IMR-90 (cell line): ENCODE results near the gene CITED4. TPM values are rescaled to one million over a fixed set of nuclear protein-coding genes. Genes with fewer than 3 reads are reported as not detected.

Experiments used
- ATAC-seq: fragments of 200-7000 bp; cut with Tn5 transposase; 2 replicates; pipeline ENCODE4 v1.9.1; 2020; ENCODE audit warnings: low read depth, mild to moderate bottlenecking, moderate library complexity
- BruUV-seq: library from RNA; stranded (reverse); fragments of 400-500 nt; replicated peaks from 2 replicates; lab custom pipeline; 2021; lab: Mats Ljungman, UMichigan
- CTCF ChIA-PET: fragments of 300-600 bp; formaldehyde crosslinking; extraction: SDS; loops from one replicate; lab custom pipeline; 2021; ENCODE audit warnings: antibody characterized with exemption; lab: Yijun Ruan, JAX
- POLR2A ChIA-PET: fragments of 300-600 bp; sonication (Branson Sonifier 250); formaldehyde crosslinking; loops from one replicate; lab custom pipeline; 2022; ENCODE audit warnings: antibody characterized with exemption; ENCODE audit not compliant: unreplicated experiment; lab: Charles Lee
- DNase-seq: peaks from one replicate; pipeline ENCODE4 v3.0.0; 2013
- H2AFZ ChIP-seq: replicated peaks from 2 replicates; pipeline ENCODE3; 2013; ENCODE audit warnings: low read length, mild to moderate bottlenecking; ENCODE audit not compliant: poor library complexity
- H2AK5ac ChIP-seq: 2 replicates; pipeline ENCODE4 v1.6.1; 2013; ENCODE audit warnings: low read depth, low read length, inconsistent platforms
- H2AK9ac ChIP-seq: replicated peaks from 2 replicates; pipeline ENCODE3; 2013; ENCODE audit warnings: mild to moderate bottlenecking, low read depth, low read length, moderate library complexity; ENCODE audit not compliant: poor library complexity
- H2BK120ac ChIP-seq: 2 replicates; pipeline ENCODE4 v1.6.1; 2013; ENCODE audit warnings: low read depth, low read length, inconsistent platforms
- H2BK15ac ChIP-seq: 3 replicates; pipeline ENCODE4 v1.6.1; 2013; ENCODE audit warnings: low read depth, low read length, inconsistent platforms
- H2BK20ac ChIP-seq: 2 replicates; pipeline ENCODE4 v1.6.1; 2013; ENCODE audit warnings: low read depth, mild to moderate bottlenecking, inconsistent platforms, low read length, moderate library complexity
- H2BK5ac ChIP-seq: 2 replicates; pipeline ENCODE4 v1.6.1; 2013; ENCODE audit warnings: mild to moderate bottlenecking, low read depth, low read length, inconsistent platforms; ENCODE audit not compliant: poor library complexity, severe bottlenecking
- H3K14ac ChIP-seq: replicated peaks from 2 replicates; pipeline ENCODE4 v1.6.1; 2013; ENCODE audit warnings: low read depth, low read length, inconsistent platforms
- H3K18ac ChIP-seq: 2 replicates; pipeline ENCODE4 v1.6.1; 2013; ENCODE audit warnings: low read depth, low read length, control low read depth
- H3K23ac ChIP-seq: 2 replicates; pipeline ENCODE4 v1.6.1; 2013; ENCODE audit warnings: low read depth, low read length, inconsistent platforms
- H3K27ac ChIP-seq: 2 replicates; pipeline ENCODE4 v1.5.1; 2013; ENCODE audit warnings: mild to moderate bottlenecking, control low read depth, low read length; ENCODE audit not compliant: insufficient read depth
- H3K27me3 ChIP-seq: 2 replicates; pipeline ENCODE4 v1.6.1; 2013; ENCODE audit warnings: low read length; ENCODE audit not compliant: control insufficient read depth, insufficient read depth
- H3K36me3 ChIP-seq: 2 replicates; pipeline ENCODE4 v1.6.1; 2013; ENCODE audit warnings: low read length, mixed read lengths; ENCODE audit not compliant: control insufficient read depth, insufficient read depth
- H3K4ac ChIP-seq: 2 replicates; pipeline ENCODE4 v1.6.1; 2013; ENCODE audit warnings: low read depth, low read length, inconsistent platforms
- H3K4me1 ChIP-seq: 2 replicates; pipeline ENCODE4 v1.6.1; 2013; ENCODE audit warnings: low read length, mixed read lengths; ENCODE audit not compliant: control insufficient read depth, insufficient read depth
- H3K4me2 ChIP-seq: 2 replicates; pipeline ENCODE4 v1.6.1; 2013; ENCODE audit warnings: low read depth, mild to moderate bottlenecking, control low read depth, low read length, moderate library complexity
- H3K4me3 ChIP-seq: 2 replicates; pipeline ENCODE4 v1.5.1; 2013; ENCODE audit warnings: low read depth, mild to moderate bottlenecking, control low read depth, low read length, moderate library complexity; ENCODE audit not compliant: insufficient read depth
- H3K56ac ChIP-seq: 2 replicates; pipeline ENCODE4 v1.6.1; 2013; ENCODE audit warnings: low read length, inconsistent platforms; ENCODE audit not compliant: insufficient read depth; ENCODE audit errors: extremely low read depth
- H3K79me1 ChIP-seq, 2 experiments: 2 replicates each; pipeline ENCODE4 v1.6.1; 2013; ENCODE audit warnings: low read length in 2 of 2, inconsistent platforms in 1 of 2, low read depth in 1 of 2
- H3K9ac ChIP-seq: 2 replicates; pipeline ENCODE4 v1.6.1; 2013; ENCODE audit warnings: low read depth, low read length, control low read depth
- H3K9me1 ChIP-seq: 2 replicates; pipeline ENCODE4 v1.6.1; 2013; ENCODE audit warnings: low read length, inconsistent platforms; ENCODE audit not compliant: insufficient read depth
- H3K9me3 ChIP-seq: 2 replicates; pipeline ENCODE4 v1.6.1; 2013; ENCODE audit warnings: low read length; ENCODE audit not compliant: control insufficient read depth, insufficient read depth
- H4K20me1 ChIP-seq: 2 replicates; pipeline ENCODE4 v1.6.1; 2013; ENCODE audit warnings: low read length, inconsistent platforms; ENCODE audit not compliant: insufficient read depth
- H4K5ac ChIP-seq: 2 replicates; pipeline ENCODE4 v1.6.1; 2013; ENCODE audit warnings: mild to moderate bottlenecking, low read depth, low read length, control low read depth
- H4K8ac ChIP-seq, 2 experiments: 2 replicates each; pipeline ENCODE4 v1.6.1; 2013; ENCODE audit warnings: low read depth in 2 of 2, low read length in 2 of 2, control low read depth in 1 of 2, inconsistent platforms in 1 of 2
- H4K91ac ChIP-seq: 2 replicates; pipeline ENCODE4 v1.6.1; 2013; ENCODE audit warnings: low read depth, low read length, inconsistent platforms; ENCODE audit not compliant: insufficient read depth
- CHD1 ChIP-seq: IDR thresholded peaks from 2 replicates; pipeline ENCODE4 v1.6.1; 2012; ENCODE audit warnings: low read depth, low read length, improper control_type of control experiment
- CTCF ChIP-seq: conservative IDR thresholded peaks from 2 replicates; pipeline ENCODE4 v1.5.1; 2012; ENCODE audit warnings: mild to moderate bottlenecking, low read depth, low read length, improper control_type of control experiment
- FOS ChIP-seq: fragments of 150-350 bp; IDR thresholded peaks from 2 replicates; pipeline ENCODE4 v1.6.1; 2016; ENCODE audit warnings: low read depth, low read length
- MAFK ChIP-seq: IDR thresholded peaks from 2 replicates; pipeline ENCODE4 v1.6.1; 2012; ENCODE audit warnings: low read depth, low read length, improper control_type of control experiment
- MAZ ChIP-seq: IDR thresholded peaks from 2 replicates; pipeline ENCODE4 v1.6.1; 2012; ENCODE audit warnings: low read depth, mild to moderate bottlenecking, low read length, improper control_type of control experiment, moderate library complexity, borderline replicate concordance
- RAD21 ChIP-seq: IDR thresholded peaks from 2 replicates; pipeline ENCODE4 v1.6.1; 2012; ENCODE audit warnings: low read length, improper control_type of control experiment
- RFX5 ChIP-seq: IDR thresholded peaks from 2 replicates; pipeline ENCODE4 v1.8.0; 2012; ENCODE audit warnings: low read depth, mild to moderate bottlenecking, low read length, moderate library complexity
- SMC3 ChIP-seq: fragments of 150-350 bp; IDR thresholded peaks from 2 replicates; pipeline ENCODE4 v1.6.1; 2016; ENCODE audit warnings: low read depth, mild to moderate bottlenecking, antibody characterized with exemption, low read length, moderate library complexity
- WGBS, 2 experiments: methylation state at CpG; one replicate each; pipeline versions ENCODE4 v1.1.5 to v1.1.7; 2013; ENCODE audit warnings: missing lambda C conversion rate in 2 of 2; ENCODE audit not compliant: insufficient read length in 1 of 2; ENCODE audit errors: extremely low coverage in 2 of 2; 5-methylcytosine and 5-hydroxymethylcytosine counted together
- dilution Hi-C: fragments of 300-500 bp; cut with HindIII; formaldehyde crosslinking; loops from one replicate; pipeline ENCODE4 v1.14.3; 2018; ENCODE audit warnings: low sequenced_read_pairs; ENCODE audit not compliant: unreplicated experiment
- in situ Hi-C: fragments of 300-500 bp; cut with MboI; formaldehyde crosslinking; loops from 3 replicates; pipeline ENCODE4 v1.14.3; 2019; ENCODE audit warnings: low sequenced_read_pairs, inconsistent platforms, mixed read lengths
- intact Hi-C: fragments of 100-400 bp; cut with micrococcal nuclease; formaldehyde crosslinking; loops from 2 replicates; pipeline ENCODE4 v1.10.0; 2022
- polyA plus RNA-seq, 3 experiments: library from polyadenylated mRNA; depleted of rRNA; stranded (reverse); fragments of >200 nt; gene quantifications; 2 replicates each; pipeline ENCODE4 v1.2.3, GENCODE V29; 2012; ENCODE audit warnings: low replicate concordance in 1 of 3
- total RNA-seq: library from RNA; depleted of rRNA; stranded (reverse); fragments of >200 nt; gene quantifications from 2 replicates; pipeline ENCODE4 v1.2.3, GENCODE V29; 2012

CITED4 gene
- total and polyA plus RNA-seq, 2 of the 4 experiments (the other 2 are of a cell fraction), result under 0.01 to 1.6 TPM

GRCh38 chr1:40849801-40850592 is 12.2 kb downstream of the CITED4 start:
- Histone ChIP-seq H2AK9ac (no peak overlapping the region), H3K56ac (no peak overlapping the region), H3K4ac (no peak overlapping the region), H3K4me3 (no peak overlapping the region), H3K4me1 (no peaks in the 10 kb centered on the region), H3K27me3 (peaks cover 2% of the 10 kb centered on the region; the same call in 1 of the 2 replicates), H2AK5ac (no peak overlapping the region), H2AFZ (peak overlapping the region; percentile 29), H2BK15ac (no peak overlapping the region), H3K18ac (no peak overlapping the region), H3K27ac (no peak overlapping the region), H2BK120ac (no peak overlapping the region), H4K20me1 (no peaks in the 10 kb centered on the region; the same call in 1 of the 2 replicates), H3K23ac (no peak overlapping the region), H3K9me3 (no peaks in the 10 kb centered on the region), H3K36me3 (no peaks in the 10 kb centered on the region), H4K91ac (no peak overlapping the region), H3K14ac (no peak overlapping the region), H4K8ac (no peak overlapping the region), H3K9ac (no peak overlapping the region), H4K5ac (no peak overlapping the region), H3K79me1 (no peaks in the 10 kb centered on the region), H2BK5ac (no peak overlapping the region), H3K9me1 (no peaks in the 10 kb centered on the region), H3K4me2 (no peak overlapping the region), H2BK20ac (no peak overlapping the region)
- DNase-seq (peak; percentile 49), ATAC-seq (peak; percentile 91)
- in situ Hi-C loops (loop anchor here (5.0 to 10.0 kb wide), 2 partner anchors 102 to 225 kb away; no protein-coding TSS in a partner anchor), intact Hi-C loops (loop anchor here (1.0 to 5.0 kb wide), 5 partner anchors 75 to 318 kb away; partner anchors contain the start of gene ZNF684), dilution Hi-C loops (no loop called here)
- ChIA-PET CTCF (interaction anchor here (0.6 to 3.1 kb wide), 7 partner anchors 9 to 237 kb away, joined by 3 to 30 read pairs (median 6); no protein-coding TSS in a partner anchor), POLR2A (no interaction called here)
- TF ChIP-seq RFX5 (no peak), MAFK (no peak), SMC3 (peak; percentile 91), MAZ (no peak), CTCF (peak; percentile 87), RAD21 (peak; percentile 87), CHD1 (no peak), FOS (no peak)
- 10% methylated on average over 7 of the region's 12 CpGs; no CpG with 5 or more reads in 1 of the 2 experiments for WGBS, 2 experiments
- no TSS peak for BruUV-seq
